ENCODE data around the gene SMAP2.
"Not testable (repeated sequence)": the region's sequence is repeated elsewhere in the genome, so short reads cannot be mapped to it uniquely, and the experiment has no call there.

Gene SMAP2

DNA sequence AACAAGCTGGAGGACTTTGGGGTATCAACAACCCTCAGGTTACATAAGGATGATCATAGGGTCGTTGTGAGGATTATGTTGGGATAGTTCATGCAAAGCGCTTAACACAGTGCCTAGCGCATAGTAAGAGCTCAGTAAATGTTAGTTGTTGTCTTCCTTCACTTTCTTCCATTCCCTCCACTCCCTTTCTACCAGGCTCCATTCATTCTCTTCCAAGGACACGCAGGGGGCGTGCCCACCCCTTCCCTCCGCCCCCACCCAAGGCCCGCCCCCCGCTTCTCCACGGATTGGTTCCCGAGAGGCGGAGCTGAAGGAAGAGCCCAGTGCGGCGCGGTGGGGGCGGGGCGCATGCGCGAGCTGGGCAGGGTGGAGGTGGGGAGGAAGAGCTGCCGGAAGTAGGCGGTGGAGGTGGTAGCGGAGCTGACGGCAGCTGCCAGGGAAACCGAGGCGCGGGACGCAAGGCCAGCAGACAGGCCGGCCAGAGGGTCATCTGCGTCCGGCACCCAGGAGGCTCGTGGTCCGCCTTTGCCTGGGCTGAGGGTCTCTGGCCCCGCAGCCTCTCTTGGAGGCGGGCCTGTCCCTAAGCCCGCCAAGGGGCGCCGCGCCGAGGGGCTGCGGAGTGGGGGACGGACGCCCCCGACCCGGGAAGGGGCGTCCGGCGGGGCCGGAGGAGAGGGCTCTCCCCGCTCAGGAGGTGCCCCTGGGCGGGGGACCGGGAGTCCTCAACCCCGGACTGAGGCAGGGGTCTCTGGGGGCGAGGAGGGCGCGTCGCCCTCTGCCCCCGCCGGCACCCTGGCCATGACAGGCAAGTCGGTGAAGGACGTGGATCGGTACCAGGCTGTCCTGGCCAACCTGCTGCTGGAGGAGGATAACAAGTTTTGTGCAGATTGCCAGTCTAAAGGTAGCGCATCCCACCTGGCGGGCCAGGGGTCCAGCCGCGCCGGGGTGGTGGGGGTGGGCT lies at the start of gene SMAP2:
SMAP2 (plus strand) TSS at position 405 of the 961 bp plus-strand sequence; CDS start at position 799, 394 bp downstream.
- DNase-seq: peak; percentile 96

DNA sequence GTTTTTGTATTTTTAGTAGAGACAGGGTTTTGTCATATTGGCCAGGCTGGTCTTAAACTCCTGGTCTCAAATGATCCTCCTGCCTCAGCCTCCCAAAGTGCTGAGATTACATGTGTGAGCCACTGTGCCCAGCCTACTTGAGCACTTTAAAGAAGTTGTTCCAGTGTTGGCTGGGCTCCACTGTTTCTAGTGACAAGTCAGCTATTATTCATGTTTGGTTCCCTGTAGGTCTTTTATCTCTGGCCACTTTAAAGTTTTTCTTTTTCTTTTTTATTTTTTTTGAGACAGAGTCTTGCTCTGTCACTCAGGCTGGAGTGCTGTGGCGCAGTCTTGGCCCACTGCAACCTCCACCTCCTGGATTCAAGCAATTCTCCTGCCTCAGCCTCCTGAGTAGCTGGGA lies 42.1 kb upstream of the SMAP2 start:
- not testable (repeated sequence) for DNase-seq

DNA sequence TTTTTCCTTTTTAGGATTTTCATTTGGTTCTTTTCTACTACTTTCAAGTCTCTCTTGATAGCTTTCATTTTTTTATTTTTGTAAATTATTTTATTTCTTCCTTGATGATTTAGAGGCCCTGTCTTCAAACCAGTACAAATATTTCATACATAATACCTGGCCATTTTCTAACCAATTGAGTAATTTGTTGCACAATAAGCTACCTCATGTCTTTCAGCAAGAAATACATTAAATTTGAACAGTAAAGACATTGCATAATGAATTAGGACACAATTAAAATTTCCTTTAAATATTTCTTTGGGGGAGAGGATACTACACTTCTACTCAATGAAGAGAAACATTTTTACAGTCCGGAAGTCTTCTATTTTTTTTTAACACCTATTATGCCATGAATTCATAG lies 40.8 kb upstream of the SMAP2 start:
- no peak for DNase-seq

DNA sequence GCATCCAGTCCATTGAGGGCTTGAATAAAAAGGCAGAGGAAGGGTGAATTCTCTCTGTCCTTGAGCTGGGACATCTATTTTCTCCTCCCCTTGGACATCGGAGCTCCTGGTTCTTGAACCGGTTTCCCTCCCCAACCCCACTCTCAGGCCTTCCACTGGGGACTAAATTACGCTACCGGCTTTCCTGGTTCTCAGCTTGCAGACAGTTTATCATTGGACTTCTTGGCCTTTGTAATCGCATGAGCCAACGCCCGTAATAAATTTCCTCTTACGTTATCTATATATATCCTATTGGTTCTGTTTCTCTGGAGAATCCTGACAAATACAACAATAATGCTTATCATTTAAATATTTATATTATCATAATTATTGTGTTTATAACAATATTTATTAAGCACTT lies 36.1 kb upstream of the SMAP2 start:
- no peak for DNase-seq

DNA sequence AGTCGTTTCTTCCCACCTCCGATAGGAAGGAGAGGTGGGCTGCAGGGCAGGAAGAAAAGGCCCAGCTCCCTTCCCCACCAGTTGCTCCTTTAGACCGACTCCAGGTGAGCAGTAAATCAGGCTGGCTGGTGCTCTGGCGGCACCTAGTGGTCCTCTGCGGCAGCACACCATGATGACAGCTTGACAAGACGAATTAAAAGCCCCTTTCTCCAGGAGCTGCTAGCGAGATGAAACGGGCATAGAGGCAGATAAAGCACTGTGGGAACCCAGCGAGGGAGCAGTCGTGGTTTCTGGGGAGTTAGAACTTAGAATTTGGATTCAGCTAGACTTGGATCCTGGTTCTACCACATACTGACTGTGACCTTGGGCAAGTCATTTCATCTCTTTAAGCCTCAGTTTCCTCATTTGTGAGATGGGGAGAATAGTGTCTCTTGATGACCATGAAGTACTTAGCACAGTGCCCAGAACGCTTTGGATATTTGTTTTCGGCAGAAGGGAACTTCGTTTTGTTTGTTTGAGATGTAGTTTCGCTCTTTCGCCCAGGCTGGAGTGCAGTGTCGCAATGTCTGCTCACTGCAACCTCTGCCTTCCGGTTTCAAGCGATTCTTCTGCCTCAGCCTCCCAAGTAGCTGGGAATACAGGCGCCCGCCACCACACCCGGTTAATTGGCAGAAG lies 34.6 kb upstream of the SMAP2 start:
- DNase-seq: peak; percentile 89

DNA sequence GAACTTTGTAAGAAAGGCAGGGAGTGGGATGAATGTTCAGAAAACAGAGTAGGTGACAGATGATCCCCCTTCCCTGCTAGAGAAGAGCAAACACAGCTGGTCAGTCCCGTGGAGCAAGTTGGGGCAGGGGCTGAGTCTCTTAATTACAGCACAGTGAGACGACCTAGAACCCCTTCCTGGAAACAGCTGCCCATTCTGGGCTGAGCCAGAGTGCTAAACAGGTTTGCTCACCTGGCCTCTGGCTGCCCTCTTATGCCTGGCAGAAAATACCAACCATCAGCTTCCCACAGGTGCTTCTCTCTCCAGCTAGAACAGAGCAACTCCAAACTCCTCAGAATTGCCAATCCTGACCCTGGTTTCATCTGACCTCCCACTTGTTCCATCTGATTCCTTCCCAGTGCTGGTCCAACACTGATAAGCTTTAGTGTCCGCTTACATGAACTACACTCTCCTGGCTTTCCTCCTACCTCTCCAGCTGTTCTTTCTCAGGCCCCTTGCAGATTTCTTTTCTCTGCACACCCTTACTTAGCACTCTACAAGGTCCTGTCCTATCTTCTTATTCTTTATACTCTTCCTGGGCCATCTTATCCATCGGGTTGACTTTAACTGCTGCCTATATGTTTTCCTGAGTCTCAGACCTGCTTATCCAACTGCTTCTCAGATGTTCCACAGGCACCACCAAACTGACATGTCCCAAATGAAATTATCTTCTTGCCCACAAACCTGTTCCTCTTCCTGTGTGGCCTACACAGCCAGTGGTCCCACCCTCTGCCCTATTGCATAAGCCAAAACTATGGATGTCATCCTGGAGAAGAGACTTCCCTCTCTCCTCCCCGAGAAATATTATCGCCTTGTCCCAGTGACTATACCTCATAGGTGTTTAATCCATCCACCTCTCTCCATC lies 33.9 kb upstream of the SMAP2 start:
- DNase-seq: no peak

DNA sequence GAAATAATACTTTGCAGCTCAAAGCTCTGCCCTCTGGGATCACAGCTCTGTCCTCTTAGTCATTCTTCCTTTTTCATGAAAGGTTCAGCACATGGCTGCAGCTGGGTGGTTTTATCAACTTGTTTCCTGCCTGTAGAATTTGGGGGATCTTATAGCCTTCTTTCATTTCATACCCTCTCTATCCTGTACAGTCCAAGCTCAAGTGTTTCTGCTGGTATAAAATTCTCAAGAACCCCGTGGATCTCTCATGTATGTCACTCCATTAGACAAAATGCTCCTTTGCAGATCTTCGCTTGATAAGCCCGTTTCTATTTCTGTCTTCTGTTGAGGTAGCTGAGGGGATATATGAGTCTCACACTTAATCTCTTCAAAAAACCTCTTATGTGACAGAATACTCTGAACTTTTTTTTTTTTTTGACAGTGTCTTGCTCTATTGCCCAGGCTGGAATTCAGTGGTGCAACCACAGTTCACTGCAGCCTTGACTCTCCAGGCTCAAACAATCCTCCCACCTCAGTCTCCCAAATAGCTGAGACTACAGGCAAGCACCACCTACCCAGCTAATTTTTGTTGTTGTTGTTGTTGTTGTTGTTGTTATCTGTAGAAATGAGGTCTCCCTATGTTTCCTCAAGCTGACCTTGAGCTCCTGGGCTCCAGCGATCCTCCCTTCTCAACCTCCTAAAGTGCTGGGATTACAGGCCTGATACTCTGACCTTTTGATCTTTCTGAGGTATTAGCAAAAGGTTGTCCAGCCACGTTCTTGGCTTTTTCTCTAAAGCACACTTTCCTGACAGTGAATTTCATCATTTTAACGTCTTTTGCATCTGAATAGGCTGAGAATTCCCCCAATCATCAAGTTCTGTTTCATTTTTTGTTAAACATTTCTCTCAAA lies 31.8 kb upstream of the SMAP2 start:
- DNase-seq: no peak

DNA sequence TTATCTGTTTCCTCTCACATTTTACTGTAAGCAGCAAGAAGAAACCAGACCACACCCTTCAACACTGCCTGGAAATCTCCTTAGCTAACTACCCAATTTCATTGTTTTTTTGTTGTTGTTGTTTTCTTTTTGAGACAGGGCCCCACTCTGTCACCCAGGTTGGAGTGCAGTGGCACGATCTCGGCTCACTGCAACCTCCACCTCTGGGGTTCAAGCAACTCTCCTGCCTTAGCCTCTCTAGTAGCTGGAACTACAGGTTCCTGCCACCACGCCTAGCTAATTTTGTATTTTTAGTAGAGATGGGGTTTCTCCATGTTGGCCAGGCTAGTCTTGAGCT lies 31.2 kb upstream of the SMAP2 start:
- DNase-seq: not testable (repeated sequence)

DNA sequence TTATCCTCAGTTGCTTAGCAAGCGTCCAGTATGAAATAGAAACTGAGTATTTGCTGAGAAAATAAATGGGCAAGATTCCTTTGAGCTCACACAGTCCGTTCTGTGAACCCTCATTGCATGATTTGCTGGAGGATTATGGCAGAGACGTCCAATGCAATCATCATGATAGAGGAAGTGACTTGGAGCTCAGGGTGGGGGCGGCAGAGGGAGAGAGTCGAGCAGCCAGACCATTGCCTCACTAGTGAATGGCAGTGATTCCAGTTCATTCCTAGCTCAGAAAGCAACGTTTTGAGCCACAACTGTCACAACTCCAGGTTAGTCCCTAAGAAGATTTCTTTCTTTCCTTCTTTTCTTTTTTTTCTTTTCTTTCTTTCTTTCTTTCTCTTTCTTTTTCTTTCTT lies 28.9 kb upstream of the SMAP2 start:
- peak; percentile 15 for DNase-seq

DNA sequence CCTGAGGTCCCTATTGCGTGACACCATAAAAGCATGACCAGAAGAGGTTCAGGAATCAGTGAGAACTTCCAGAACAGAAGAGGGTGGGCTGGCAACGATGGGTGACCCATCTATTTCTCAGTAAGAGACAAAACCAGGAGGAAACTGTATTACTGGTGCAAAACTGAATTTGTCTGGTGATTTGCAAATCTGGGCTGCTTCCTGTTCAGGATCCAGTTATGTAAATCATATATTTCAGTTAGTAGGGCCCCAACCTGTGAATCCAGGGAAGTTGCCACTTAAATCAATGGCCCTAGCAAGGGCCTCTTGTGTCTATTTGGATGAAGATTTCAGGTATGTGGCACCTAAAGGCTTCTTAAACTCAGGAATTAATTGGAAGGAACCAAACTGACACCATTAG lies 23.1 kb upstream of the SMAP2 start:
- no peak for DNase-seq

DNA sequence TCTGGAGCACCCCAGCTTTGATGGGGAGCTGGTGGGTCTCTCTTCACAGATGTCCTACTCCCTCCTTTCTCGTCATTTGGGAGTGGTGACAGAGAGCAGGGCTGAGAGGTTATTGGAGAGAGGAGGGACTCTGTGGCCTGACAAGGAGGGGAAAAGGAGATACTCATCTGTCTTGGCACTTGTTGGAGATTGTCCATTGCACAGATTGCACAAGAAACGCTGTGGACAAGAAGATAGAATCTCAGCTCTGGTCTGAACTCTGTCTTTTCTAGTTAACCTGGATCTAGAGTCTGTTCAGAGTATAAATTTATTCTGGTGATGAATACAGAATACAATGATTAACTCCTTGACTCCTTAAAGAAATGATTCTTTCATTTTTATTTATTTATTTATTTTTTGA lies 22.4 kb upstream of the SMAP2 start:
- no peak for DNase-seq

DNA sequence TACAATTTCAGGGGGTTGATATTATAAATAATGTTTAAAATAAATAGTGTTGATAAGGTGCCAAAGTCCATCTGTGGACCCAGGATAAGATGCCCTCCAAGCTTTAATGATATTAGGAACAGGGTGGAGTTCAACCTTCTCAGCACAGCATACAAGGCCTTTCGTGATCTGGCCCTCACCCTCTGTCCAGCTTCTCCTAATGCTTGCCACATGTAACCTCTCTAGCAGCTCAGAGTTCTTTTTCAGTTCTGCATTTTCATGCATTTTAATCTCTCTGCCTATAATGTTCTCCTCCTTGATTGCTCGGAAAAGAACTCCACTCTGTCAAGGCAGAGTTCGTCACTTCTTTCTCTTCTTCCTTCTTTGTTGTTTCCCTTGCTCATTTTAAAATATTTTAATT lies 21.4 kb upstream of the SMAP2 start:
- DNase-seq: no peak

DNA sequence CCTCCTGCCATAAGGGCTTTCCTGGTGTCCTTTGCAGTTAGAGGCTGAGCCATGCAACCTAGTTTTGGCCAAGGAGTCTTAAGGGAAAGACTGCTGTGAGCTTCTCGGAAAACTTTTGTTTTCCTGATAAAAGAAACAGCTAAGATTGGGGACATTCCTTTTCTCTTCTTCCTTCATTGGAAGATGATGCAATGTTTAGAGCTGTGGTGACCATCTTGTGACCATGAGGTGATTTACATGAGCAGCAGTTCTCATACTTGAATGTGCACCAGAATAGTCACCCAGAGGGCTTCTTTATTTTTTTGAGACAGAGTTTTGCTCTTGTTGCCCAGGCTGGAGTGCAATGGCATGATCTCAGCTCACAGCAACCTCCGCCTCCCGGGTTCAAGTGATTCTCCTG lies 20.4 kb upstream of the SMAP2 start:
- DNase-seq: no peak

DNA sequence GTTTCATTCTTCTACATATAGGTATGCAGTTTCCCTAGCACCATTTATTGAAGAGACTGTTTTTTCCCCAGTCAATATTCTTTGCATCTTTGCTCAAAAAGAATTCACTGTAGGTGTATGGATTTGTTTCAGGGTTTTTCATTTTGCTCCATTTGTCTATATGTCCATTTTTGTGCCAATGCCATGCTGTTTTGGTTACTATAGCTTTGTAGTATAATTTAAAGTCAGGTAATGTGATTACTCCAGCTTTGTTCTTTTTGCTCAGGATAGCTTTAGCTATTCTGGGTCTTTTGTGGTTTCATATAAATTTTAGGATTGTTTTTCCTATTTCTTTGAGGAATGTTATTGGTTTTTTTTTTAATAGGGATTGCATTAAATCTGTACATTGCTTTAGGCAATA lies 15.9 kb upstream of the SMAP2 start:
- DNase-seq: no peak

DNA sequence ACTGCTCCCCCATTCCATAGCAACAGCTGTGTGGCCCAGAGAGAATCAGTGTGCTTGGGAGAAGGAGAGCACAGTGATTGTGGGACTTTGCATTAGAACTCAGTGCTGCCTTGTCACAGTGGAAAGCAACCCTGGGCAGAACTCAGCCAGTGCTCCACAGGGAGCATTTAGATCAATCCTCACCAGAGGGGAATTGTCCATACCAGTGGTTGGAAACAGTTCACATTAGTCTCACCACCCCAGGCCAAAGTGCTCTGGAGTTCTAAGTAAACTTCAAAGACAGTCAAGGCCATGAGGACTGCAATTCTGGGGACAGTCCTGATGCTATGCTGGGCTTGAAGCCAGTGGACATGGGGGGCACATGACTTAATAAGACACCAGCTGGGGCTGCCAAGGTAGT lies 12.9 kb upstream of the SMAP2 start:
- no peak for DNase-seq

DNA sequence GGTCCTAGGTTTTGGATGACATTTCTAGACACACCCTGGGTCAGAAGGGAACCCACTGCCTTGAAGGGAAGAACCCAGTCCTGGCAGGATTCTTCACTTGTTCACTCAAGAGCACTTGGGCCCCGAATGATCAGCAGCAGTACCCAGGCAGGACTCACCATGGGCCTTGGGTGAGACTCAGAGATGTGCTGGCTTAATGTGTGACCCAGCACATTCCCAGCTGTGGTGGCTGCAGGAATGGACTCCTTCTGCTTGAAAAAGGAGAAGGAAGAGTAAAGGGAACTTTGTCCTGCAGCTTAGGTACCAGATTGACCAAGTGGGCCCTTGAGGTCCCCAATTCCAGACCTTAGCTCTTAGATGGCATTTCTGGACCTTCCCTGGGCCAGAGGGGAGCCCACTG lies 12.3 kb upstream of the SMAP2 start:
- DNase-seq: no peak

DNA sequence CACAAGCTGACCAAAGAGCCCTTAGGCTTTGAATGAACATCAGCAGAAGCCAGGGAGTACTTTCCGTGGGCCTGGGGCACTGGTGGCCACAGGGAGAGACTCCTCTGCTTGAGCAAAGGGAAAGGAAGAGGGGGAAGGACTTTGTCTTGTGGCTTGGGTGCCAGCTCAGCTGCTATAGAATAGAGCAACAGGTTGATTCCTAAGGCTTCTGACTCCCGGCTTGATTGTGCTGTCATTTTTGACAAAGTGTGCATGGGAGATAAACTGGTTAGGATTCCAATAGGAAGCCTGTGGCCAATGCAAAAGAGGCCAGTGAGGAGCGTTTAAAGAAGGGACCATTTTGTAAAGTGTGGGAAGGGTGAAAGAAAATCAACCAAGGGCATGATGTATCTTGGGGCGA lies 11.9 kb upstream of the SMAP2 start:
- no peak for DNase-seq

DNA sequence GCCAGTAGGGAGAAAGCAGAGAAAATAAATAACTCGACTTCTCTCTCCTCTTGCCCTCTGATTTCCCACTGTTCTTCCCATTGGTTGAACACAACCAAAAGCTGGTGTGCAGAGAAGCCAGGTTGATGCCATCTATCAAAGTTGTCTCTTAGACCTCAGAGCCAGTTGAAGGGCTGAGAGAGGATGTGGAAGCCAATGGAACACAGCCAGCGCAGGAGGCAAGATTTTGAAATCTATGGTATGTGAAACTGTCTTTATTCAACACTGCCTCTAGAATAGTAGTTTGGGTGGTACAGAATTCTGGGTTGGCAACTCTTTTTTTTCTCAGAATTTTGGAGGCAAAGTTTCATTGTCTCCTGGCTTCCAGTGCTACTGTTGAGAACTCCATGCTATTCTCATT lies 11.3 kb upstream of the SMAP2 start:
- DNase-seq: no peak

DNA sequence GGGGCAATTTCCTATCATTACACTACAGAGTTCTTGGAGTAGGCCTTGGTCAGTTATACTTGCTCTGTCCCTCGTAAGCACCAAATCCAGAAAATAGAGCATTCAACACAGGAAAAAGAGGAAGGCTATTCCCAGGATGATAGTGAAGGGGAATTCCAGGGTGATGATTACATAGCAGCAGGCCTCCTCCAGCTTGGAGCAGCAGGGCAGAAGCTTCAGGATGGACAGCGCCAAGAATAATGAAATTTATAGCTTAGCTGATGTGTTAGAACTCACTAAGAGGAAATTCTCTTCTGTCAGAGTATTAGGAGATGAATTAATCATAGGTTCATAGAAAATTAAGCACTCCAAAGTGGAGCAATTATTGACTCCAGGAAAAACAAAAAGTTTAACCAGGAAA lies 10.8 kb upstream of the SMAP2 start:
- DNase-seq: no peak

DNA sequence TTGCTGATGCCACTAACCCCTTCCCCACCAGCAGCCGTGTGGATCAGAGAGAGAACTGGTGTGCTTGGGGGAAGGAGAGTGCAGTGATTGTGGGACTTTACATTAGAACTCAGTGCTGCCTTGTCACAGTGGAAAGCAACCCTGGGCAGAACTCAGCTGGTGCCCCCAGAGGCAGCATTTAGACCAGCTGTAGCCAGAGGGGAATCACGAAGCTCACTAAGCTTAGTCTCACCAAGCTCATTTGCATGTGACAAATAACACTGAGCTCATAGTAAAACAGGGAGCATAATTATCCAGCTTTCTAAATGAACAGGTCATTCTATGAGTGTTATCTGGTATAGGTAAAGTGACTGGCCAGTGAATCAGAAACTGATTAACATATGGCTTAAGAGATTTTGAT lies 9.8 kb upstream of the SMAP2 start:
- no peak for DNase-seq

DNA sequence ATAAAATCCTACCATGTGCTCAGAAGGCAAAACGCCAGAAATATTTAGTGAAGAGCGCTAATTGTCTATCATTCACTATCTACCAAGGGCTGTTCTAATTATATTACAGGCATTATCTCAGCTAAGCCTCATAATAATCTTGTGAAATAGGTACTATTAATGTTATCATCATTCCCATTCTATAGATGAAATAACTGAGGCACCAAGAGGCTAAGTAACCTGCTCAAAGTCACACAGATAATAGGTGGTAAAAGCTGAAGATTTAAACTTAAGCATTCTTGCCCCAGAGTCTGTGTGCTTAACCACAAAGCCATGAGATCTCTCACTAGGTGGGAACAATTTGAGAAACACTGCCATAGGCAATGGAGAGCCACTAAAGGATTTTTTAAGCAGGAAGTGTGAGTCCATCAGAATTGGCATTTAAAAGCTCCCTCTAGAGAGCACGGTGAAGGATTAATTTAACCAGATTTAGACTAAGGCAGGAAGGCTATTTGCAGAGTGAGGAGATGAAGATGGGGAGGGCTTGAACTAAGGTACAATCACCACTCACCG lies 1.7 kb upstream of the SMAP2 start:
- DNase-seq: no peak

All from activated naive CD4-positive, alpha-beta T cell treated with anti-CD3 and anti-CD28 coated beads, Interleukin-2, amount 50 U/mL, for 16 hours (primary cell).